ENCODE measurements around the gene PAPSS1. TPM values are rescaled to one million over a fixed set of nuclear protein-coding genes. Genes with fewer than 3 reads are reported as not detected.

The PAPSS1 gene
- polyA plus RNA-seq, 2 of the 4 experiments (the other 2 are of a cell fraction), result 47.3 to 52.5 TPM

- H3K4me1 ChIP-seq, result no peaks in the 10 kb centered on the region
- DNase-seq (ENCODE audit: low read depth in 1 of 2, low spot score in 1 of 2) (no peak), FAIRE-seq (no peak), ATAC-seq (no peak)
- ChIA-PET CTCF (no interaction called here), POLR2A (no interaction called here)
- H3K27ac ChIP-seq, result no peak overlapping the region
- H3K4me2 ChIP-seq, result no peak overlapping the region
- TF ChIP-seq, protein P1, sequence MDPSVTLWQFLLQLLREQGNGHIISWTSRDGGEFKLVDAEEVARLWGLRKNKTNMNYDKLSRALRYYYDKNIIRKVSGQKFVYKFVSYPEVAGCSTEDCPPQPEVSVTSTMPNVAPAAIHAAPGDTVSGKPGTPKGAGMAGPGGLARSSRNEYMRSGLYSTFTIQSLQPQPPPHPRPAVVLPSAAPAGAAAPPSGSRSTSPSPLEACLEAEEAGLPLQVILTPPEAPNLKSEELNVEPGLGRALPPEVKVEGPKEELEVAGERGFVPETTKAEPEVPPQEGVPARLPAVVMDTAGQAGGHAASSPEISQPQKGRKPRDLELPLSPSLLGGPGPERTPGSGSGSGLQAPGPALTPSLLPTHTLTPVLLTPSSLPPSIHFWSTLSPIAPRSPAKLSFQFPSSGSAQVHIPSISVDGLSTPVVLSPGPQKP (IDR thresholded peaks at IDR 0.05; ENCODE audit: low read depth, low read length), result no peak
- no peak for TF ChIP-seq KDM1A (IDR thresholded peaks at IDR 0.05; ENCODE audit: low read depth)
- TF ChIP-seq MAZ (IDR thresholded peaks at IDR 0.05; ENCODE audit: borderline replicate concordance, low read depth, low read length), result no peak
- no peak for TF ChIP-seq NR3C1 (IDR thresholded peaks at IDR 0.05)
- no peak for TF ChIP-seq CTCF (IDR thresholded peaks at IDR 0.05)
- TF ChIP-seq RAD21 (conservative IDR thresholded peaks at IDR 0.05 in 1 of 2, IDR thresholded peaks at IDR 0.05 in 1 of 2), result no peak
- TF ChIP-seq TP53 (CRISPR knock-in tag; IDR thresholded peaks at IDR 0.05), result no peak
- TF ChIP-seq CHD2 (IDR thresholded peaks at IDR 0.05; ENCODE audit: low read length, partially characterized antibody), result no peak
- TF ChIP-seq HDAC2 (IDR thresholded peaks at IDR 0.05), result no peak
- TF ChIP-seq, protein P2, sequence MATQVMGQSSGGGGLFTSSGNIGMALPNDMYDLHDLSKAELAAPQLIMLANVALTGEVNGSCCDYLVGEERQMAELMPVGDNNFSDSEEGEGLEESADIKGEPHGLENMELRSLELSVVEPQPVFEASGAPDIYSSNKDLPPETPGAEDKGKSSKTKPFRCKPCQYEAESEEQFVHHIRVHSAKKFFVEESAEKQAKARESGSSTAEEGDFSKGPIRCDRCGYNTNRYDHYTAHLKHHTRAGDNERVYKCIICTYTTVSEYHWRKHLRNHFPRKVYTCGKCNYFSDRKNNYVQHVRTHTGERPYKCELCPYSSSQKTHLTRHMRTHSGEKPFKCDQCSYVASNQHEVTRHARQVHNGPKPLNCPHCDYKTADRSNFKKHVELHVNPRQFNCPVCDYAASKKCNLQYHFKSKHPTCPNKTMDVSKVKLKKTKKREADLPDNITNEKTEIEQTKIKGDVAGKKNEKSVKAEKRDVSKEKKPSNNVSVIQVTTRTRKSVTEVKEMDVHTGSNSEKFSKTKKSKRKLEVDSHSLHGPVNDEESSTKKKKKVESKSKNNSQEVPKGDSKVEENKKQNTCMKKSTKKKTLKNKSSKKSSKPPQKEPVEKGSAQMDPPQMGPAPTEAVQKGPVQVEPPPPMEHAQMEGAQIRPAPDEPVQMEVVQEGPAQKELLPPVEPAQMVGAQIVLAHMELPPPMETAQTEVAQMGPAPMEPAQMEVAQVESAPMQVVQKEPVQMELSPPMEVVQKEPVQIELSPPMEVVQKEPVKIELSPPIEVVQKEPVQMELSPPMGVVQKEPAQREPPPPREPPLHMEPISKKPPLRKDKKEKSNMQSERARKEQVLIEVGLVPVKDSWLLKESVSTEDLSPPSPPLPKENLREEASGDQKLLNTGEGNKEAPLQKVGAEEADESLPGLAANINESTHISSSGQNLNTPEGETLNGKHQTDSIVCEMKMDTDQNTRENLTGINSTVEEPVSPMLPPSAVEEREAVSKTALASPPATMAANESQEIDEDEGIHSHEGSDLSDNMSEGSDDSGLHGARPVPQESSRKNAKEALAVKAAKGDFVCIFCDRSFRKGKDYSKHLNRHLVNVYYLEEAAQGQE (IDR thresholded peaks at IDR 0.05), result no peak
- TF ChIP-seq EHF (CRISPR knock-in tag; IDR thresholded peaks at IDR 0.05), result no peak
- TF ChIP-seq GATA3 (IDR thresholded peaks at IDR 0.05; ENCODE audit: borderline replicate concordance), result no peak
- TF ChIP-seq ZSCAN20 (CRISPR knock-in tag; IDR thresholded peaks at IDR 0.05), result no peak
- no peak for TF ChIP-seq MYC (IDR thresholded peaks at IDR 0.05; ENCODE audit: borderline replicate concordance, low read length)
- TF ChIP-seq, protein P3, sequence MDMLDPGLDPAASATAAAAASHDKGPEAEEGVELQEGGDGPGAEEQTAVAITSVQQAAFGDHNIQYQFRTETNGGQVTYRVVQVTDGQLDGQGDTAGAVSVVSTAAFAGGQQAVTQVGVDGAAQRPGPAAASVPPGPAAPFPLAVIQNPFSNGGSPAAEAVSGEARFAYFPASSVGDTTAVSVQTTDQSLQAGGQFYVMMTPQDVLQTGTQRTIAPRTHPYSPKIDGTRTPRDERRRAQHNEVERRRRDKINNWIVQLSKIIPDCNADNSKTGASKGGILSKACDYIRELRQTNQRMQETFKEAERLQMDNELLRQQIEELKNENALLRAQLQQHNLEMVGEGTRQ (IDR thresholded peaks at IDR 0.05), result no peak
- TF ChIP-seq BHLHE40 (IDR thresholded peaks at IDR 0.05; ENCODE audit: low read depth, low read length), result no peak
- no peak for TF ChIP-seq HOXB13 (CRISPR knock-in tag; IDR thresholded peaks at IDR 0.05; ENCODE audit: low read depth)
- no peak for TF ChIP-seq HOXB5 (CRISPR knock-in tag; IDR thresholded peaks at IDR 0.05)
- no peak for TF ChIP-seq CBX2 (IDR thresholded peaks at IDR 0.05; ENCODE audit: borderline replicate concordance, low read depth)
- no peak for TF ChIP-seq ESRRA (IDR thresholded peaks at IDR 0.05; ENCODE audit: borderline replicate concordance, low read length)
- no peak overlapping the region for H3K4me3 ChIP-seq
- no peaks in the 10 kb centered on the region for H3K9me3 ChIP-seq
These were observed 101.4 kb downstream of the PAPSS1 start for GRCh38 chr4:107618656-107619055.

- DNase-seq (ENCODE audit: low read depth in 1 of 2, low spot score in 1 of 2) (no peak), ATAC-seq (no peak), FAIRE-seq (no peak)
- Histone ChIP-seq H3K4me1 (no peaks in the 10 kb centered on the region), H3K4me3 (no peak overlapping the region), H3K4me2 (no peak overlapping the region), H3K9me3 (no peaks in the 10 kb centered on the region), H3K27ac (no peak overlapping the region)
- TF ChIP-seq HOXA7 (CRISPR knock-in tag; IDR thresholded peaks at IDR 0.05) (no peak), SMC3 (IDR thresholded peaks at IDR 0.05) (no peak), EHF (CRISPR knock-in tag; IDR thresholded peaks at IDR 0.05) (no peak), CBX2 (IDR thresholded peaks at IDR 0.05; ENCODE audit: borderline replicate concordance, low read depth) (no peak), HES2 (IDR thresholded peaks at IDR 0.05) (no peak), HOXB13 (CRISPR knock-in tag; IDR thresholded peaks at IDR 0.05; ENCODE audit: low read depth) (no peak), RAD21 (conservative IDR thresholded peaks at IDR 0.05 in 1 of 2, IDR thresholded peaks at IDR 0.05 in 1 of 2) (no peak)
- POLR2A ChIA-PET, result no interaction called here
- CTCF ChIA-PET, result interaction anchor here (0.6 kb wide), 1 partner anchor 211 kb away, joined by 3 read pairs; no protein-coding TSS in a partner anchor
- 74% methylated on average over 3 of the region's 3 CpGs for WGBS (ENCODE audit: missing lambda C conversion rate)
These were observed 103.1 kb downstream of the PAPSS1 start for GRCh38 chr4:107616838-107617389.

Data from A549 (cell line).